ENCODE results near the gene PTGFR.

PTGFR gene

GRCh38 chr1:78586572-78586971, 95.8 kb downstream of the PTGFR start:
- in situ Hi-C loops (cut with HindIII; ENCODE audit: low sequenced_read_pairs): no loop called here

DNA sequence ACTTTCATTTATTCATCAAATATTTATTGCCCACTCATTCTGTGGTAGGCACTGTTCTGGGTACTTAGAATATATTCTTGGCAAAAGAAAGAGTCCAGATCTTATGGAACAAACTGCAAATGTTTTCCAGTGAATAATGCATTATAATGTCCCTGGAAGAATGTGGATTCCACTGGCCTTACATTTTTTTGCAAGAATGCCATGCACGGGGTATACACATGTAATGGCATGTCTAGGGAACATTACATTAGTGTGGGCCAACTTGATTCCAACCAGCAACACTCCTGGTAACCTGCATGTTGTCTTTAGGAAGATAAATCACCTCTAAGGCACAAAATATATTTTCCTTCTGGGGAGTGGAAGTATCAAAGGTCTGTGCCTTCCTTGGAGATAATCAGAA, 96.4 kb downstream of the PTGFR start:
- in situ Hi-C loops (cut with HindIII; ENCODE audit: low sequenced_read_pairs): no loop called here

Data from DLD1 (cell line).